Ovary (tissue), 9 donors: ENCODE results near the gene RBM33. TPM values are rescaled to one million over a fixed set of nuclear protein-coding genes. Genes with fewer than 3 reads are reported as not detected.

Experiments
- DNase-seq, 5 donors: peaks; one replicate each; pipeline ENCODE4 v3.0.0-alpha.2; 2019 to 2020
- H3K27ac ChIP-seq, 2 donors: fragments of 200-600 bp; one replicate each; pipeline versions ENCODE4 v1.5.1 to v1.8.0; 2019 to 2022
- H3K27me3 ChIP-seq: fragments of 200-600 bp; one replicate; pipeline ENCODE4 v1.8.0; 2022
- H3K36me3 ChIP-seq: fragments of 200-600 bp; sonication (generic); one replicate; pipeline ENCODE4 v1.5.1; 2019
- H3K4me1 ChIP-seq: one replicate; pipeline ENCODE4 v1.8.1; 2013; ENCODE audit warnings: mild to moderate bottlenecking, moderate library complexity; ENCODE audit not compliant: insufficient read depth
- H3K4me3 ChIP-seq: fragments of 200-600 bp; sonication (generic); one replicate; pipeline ENCODE4 v1.5.1; 2017
- H3K9me3 ChIP-seq, 2 donors: fragments of 200-600 bp in 1 of 2; sonication (generic) in 1 of 2; one replicate each; pipeline versions ENCODE4 v1.5.1 to v1.8.1; 2013 to 2019; ENCODE audit warnings: mild to moderate bottlenecking in 1 of 2, moderate library complexity in 1 of 2
- EP300 ChIP-seq: sonication (generic); formaldehyde crosslinking; IDR thresholded peaks from one replicate; pipeline ENCODE4 v1.6.1; 2017; ENCODE audit warnings: antibody characterized with exemption
- POLR2A ChIP-seq: fragments of 450-650 bp; IDR thresholded peaks from one replicate; pipeline ENCODE4 v1.6.1; 2017; ENCODE audit warnings: antibody characterized with exemption, mild to moderate bottlenecking, moderate library complexity
- WGBS, 3 donors: extraction: QIAGEN DNeasy Blood & Tissue Kit in 1 of 3; methylation state at CpG; one replicate each; pipeline versions ENCODE4 v1.1.5 to v1.1.7; 2013 to 2017; 5-methylcytosine and 5-hydroxymethylcytosine counted together
- intact Hi-C, 4 donors: fragments of 100-400 bp; cut with DNase I; formaldehyde crosslinking; loops; one replicate each; pipeline versions ENCODE4 v1.11.0 to v1.15.1; 2022 to 2023
- polyA plus RNA-seq, 2 donors: library from polyadenylated mRNA; stranded (reverse); fragments of 200-250 nt in 1 of 2; fragments of 350-450 nt in 1 of 2; fragmentation: Illumina TruSeq in 1 of 2; extraction: RNeasy Lipid Tissue Mini Kit (QIAGEN cat#74804) in 1 of 2; gene quantifications; one replicate each; pipeline ENCODE4 v1.2.3, GENCODE V29; 2013 to 2014
- total RNA-seq, 7 donors: library from RNA; depleted of rRNA in 2 of 7; stranded (reverse); fragments of >200 nt in 2 of 7; fragmentation: NEBNext Ultra II Directional in 3 of 7; extraction: Animal tissue kit (Norgen Biotek cat#: 25700) in 3 of 7; gene quantifications; one replicate each; pipeline versions ENCODE4 v1.1.0 to v1.2.4, GENCODE V29; 2016 to 2023
- TF ChIP-seq, protein P1 (sequence below), 3 donors: fragments of 450-650 bp in 2 of 3; fragments of 200-600 bp in 1 of 3; IDR thresholded peaks; one replicate each; pipeline versions ENCODE4 v1.5.1 to v1.8.0; 2016 to 2022; ENCODE audit warnings: antibody characterized with exemption in 3 of 3, mild to moderate bottlenecking in 1 of 3
- donor health status: DM: no; HTN: no; CAD: no; lungs with moderate emphysema.
- donor health status: DM: no; HTN: no; CAD: no.
- donor health status: Bipolar disorder and iron deficiency.
- donor health status: DM: yes; HTN: yes; CAD: no.
- donor health status: DM: no; HTN: no; CAD: no.
- donor health status: DM: yes; HTN: yes; CAD: no.

Gene RBM33
- total and polyA plus RNA-seq, 9 donors: 19.8 to 62.0 (median 49.3) TPM

DNA sequence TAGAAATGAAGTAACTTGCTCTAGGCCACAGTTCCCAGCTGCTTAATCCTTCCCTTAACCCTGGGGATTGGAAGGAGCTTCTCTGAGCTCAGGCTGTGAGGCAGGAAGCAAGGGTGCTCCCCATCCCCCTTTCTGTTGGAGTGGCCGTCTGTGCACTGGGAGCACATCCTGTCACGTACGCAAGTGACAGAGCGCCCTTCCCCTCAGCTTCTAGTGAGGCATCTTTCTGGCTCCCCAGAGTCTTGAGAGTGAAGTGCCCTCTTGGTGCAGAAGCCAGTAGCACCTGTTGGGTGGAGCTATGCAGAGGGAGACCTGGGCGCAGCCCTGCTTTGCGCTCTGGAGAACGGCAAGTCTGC is 120.0 kb downstream of the RBM33 start:
- Histone ChIP-seq H3K4me3 (no peak overlapping the region), H3K27me3 (no peaks in the 10 kb centered on the region), H3K9me3 (no peaks in the 10 kb centered on the region), H3K36me3 (no peaks in the 10 kb centered on the region), H3K4me1 (no peaks in the 10 kb centered on the region), H3K27ac (no peak overlapping the region)
- DNase-seq: no peak
- 86 to 91% (median 90%) methylated on average over 7 of the region's 7 CpGs for WGBS, 3 donors
- intact Hi-C loops: loop anchor here in 3 of 4 donors (10.0 kb wide), 2 partner anchors 160 to 170 kb away; no protein-coding TSS in a partner anchor
- TF ChIP-seq POLR2A (no peak), EP300 (no peak)
- TF ChIP-seq, protein P1, sequence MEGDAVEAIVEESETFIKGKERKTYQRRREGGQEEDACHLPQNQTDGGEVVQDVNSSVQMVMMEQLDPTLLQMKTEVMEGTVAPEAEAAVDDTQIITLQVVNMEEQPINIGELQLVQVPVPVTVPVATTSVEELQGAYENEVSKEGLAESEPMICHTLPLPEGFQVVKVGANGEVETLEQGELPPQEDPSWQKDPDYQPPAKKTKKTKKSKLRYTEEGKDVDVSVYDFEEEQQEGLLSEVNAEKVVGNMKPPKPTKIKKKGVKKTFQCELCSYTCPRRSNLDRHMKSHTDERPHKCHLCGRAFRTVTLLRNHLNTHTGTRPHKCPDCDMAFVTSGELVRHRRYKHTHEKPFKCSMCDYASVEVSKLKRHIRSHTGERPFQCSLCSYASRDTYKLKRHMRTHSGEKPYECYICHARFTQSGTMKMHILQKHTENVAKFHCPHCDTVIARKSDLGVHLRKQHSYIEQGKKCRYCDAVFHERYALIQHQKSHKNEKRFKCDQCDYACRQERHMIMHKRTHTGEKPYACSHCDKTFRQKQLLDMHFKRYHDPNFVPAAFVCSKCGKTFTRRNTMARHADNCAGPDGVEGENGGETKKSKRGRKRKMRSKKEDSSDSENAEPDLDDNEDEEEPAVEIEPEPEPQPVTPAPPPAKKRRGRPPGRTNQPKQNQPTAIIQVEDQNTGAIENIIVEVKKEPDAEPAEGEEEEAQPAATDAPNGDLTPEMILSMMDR (IDR thresholded peaks at IDR 0.05): no peak

DNA sequence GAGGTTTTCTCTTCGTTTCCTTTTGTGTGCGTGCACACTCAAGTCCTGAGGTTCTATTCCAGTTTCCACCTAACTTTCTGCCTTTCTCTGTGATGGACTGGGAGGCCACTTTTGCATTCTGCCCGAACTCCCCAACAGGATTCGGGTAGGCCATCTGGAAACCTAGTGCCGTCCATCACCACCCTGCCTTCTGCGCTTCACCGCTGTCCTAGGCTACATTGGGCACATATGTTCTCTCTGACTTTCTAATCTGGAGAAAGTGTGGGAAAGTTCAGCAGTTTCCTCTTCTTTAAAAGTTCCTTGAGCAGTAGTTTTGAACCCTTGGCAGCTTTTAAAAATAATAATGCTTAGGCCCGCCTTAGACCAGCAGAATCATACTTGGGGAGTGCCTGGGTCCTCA is 121.0 kb downstream of the RBM33 start:
- DNase-seq: no peak
- no peak overlapping the region for H3K27ac ChIP-seq
- no peaks in the 10 kb centered on the region for H3K9me3 ChIP-seq
- H3K4me1 ChIP-seq: no peaks in the 10 kb centered on the region
- no peaks in the 10 kb centered on the region for H3K36me3 ChIP-seq
- no peaks in the 10 kb centered on the region for H3K27me3 ChIP-seq
- 80 to 97% (median 92%) methylated on average over 8 of the region's 8 CpGs for WGBS, 3 donors
- intact Hi-C loops: loop anchor here (5.0 to 10.0 kb wide), 3 partner anchors 161 to 171 kb away; no protein-coding TSS in a partner anchor
- no peak for TF ChIP-seq POLR2A
- TF ChIP-seq EP300: no peak
- TF ChIP-seq, protein P1 (IDR thresholded peaks at IDR 0.05): no peak
- no peak overlapping the region for H3K4me3 ChIP-seq

DNA sequence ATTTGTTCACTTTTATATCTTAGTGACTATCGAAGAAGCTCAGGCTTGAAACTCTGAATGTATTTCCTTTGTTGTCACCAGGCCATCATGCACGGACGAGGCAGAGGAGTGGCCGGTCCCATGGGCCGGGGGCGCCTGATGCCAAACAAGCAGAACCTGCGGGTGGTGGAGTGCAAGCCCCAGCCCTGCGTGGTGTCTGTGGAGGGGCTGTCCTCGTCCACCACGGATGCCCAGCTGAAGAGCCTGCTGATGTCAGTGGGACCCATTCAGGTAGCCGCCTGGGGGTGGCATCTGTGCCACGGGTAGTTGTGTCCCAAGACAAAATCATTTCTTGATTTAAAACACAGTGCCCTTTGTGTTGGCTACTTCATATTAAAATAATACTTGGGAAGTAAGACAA is 121.9 kb downstream of the RBM33 start:
- intact Hi-C loops: loop anchor here (5.0 to 10.0 kb wide), 3 partner anchors 162 to 172 kb away; no protein-coding TSS in a partner anchor
- H3K9me3 ChIP-seq: no peaks in the 10 kb centered on the region
- no peaks in the 10 kb centered on the region for H3K4me1 ChIP-seq
- H3K27me3 ChIP-seq: no peaks in the 10 kb centered on the region
- no peak for TF ChIP-seq EP300
- TF ChIP-seq POLR2A: no peak
- TF ChIP-seq, protein P1 (IDR thresholded peaks at IDR 0.05): no peak
- DNase-seq: no peak
- H3K4me3 ChIP-seq: no peak overlapping the region
- 86 to 92% (median 90%) methylated on average over 12 of the region's 12 CpGs for WGBS, 3 donors
- H3K27ac ChIP-seq: no peak overlapping the region
- no peaks in the 10 kb centered on the region for H3K36me3 ChIP-seq

DNA sequence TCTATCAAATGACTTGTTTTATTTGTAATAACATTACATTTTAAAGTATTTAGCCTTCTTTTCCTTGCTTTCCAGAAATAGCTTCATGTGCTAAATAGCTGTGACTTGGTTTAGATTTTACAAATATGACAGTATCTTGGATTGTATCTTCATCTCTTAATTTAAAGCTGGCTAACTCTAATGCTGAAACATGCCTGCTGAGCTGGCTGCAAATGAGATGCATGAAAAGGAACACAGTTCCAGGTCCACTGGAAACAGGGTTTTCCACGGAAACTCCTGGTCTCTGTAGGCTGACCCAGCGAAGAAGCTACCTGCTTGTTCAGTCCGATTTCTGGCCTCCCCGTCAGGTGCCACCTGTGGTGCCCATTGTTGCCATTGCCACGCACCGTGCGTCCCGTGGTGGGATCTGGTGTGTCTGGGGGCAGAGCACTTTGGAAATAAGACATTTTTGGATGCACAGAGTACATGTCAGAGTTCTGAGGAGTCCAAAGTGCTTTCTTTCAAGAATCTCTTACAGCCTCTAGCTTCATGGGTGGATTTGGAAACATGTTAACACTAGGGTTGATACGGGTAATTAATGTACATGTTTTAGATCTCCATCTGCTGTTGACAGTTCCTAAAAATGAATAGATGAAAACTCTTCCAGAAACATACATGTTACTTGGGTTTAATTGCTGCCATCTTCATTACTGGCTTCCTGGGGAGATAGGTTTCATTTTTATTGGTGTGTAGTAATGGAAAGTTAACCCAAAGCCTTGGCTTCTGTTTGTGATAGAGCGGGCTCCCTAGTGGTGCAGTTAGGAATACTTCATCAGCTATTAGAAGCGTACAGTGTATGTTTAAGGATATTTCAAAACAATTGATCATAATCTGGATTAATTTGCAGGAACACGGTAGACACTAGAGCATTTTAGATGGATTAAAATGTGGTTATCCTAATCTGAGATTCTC is 122.8 kb downstream of the RBM33 start:
- Histone ChIP-seq H3K36me3 (no peaks in the 10 kb centered on the region), H3K27ac (no peak overlapping the region)

More for the DNA sequence above, 122.8 kb downstream of the RBM33 start:
- Histone ChIP-seq H3K4me1 (no peaks in the 10 kb centered on the region), H3K27me3 (no peaks in the 10 kb centered on the region), H3K9me3 (no peaks in the 10 kb centered on the region), H3K4me3 (no peak overlapping the region)
- DNase-seq: no peak
- TF ChIP-seq EP300 (no peak), POLR2A (no peak)
- TF ChIP-seq, protein P1 (IDR thresholded peaks at IDR 0.05): no peak
- WGBS, 3 donors: 86 to 89% (median 88%) methylated on average over 12 of the region's 12 CpGs
- intact Hi-C loops: loop anchor here (5.0 to 10.0 kb wide), 3 partner anchors 162 to 172 kb away; no protein-coding TSS in a partner anchor
